Endothelial cell of umbilical vein (primary cell): Measurements from ENCODE around the gene FAHD1. TPM values are rescaled to one million over a fixed set of nuclear protein-coding genes. Genes with fewer than 3 reads are reported as not detected.

ENCODE experiments used
- BruUV-seq: library from RNA; stranded (reverse); fragments of 400-500 nt; replicated peaks from 2 replicates; lab custom pipeline; 2021; lab: Mats Ljungman, UMichigan
- CTCF ChIA-PET: fragments of 300-600, 350-600 bp; sonication (Branson Sonifier 250); formaldehyde crosslinking; loops from one replicate; lab custom pipeline; 2021; ENCODE audit warnings: antibody characterized with exemption, inconsistent platforms; lab: Charles Lee
- POLR2A ChIA-PET: fragments of 300-600, 350-600 bp; sonication (Branson Sonifier 250); formaldehyde crosslinking; loops from one replicate; lab custom pipeline; 2021; ENCODE audit warnings: antibody characterized with exemption, inconsistent platforms; lab: Charles Lee
- DNase-seq: peaks from one replicate; pipeline ENCODE4 v3.0.0-alpha.2; 2011; ENCODE audit warnings: low read depth, low spot score
- FAIRE-seq: peaks from 2 replicates; lab custom pipeline; 2011; peaks lifted over from hg19 to GRCh38; lab: Jason Lieb, UNC
- H2AFZ ChIP-seq: 2 replicates; pipeline ENCODE4 v1.6.0; 2012; ENCODE audit warnings: low read depth, low read length, control low read depth, inconsistent platforms
- H3K27ac ChIP-seq: 2 replicates; pipeline ENCODE4 v1.5.1; 2011; ENCODE audit warnings: low read depth, mild to moderate bottlenecking, control low read depth, low read length, moderate library complexity; ENCODE audit not compliant: insufficient read depth
- H3K27me3 ChIP-seq, 2 experiments: 2 replicates each; pipeline versions ENCODE4 v1.6.0 to v1.6.1; 2011; ENCODE audit warnings: low read length in 2 of 2, mixed read lengths in 1 of 2; ENCODE audit not compliant: control insufficient read depth in 2 of 2, insufficient read depth in 2 of 2
- H3K36me3 ChIP-seq, 2 experiments: 2 replicates in 1 of 2; 3 replicates in 1 of 2; pipeline ENCODE4 v1.5.1; 2011; ENCODE audit warnings: low read length in 2 of 2, mild to moderate bottlenecking in 1 of 2, moderate library complexity in 1 of 2; ENCODE audit not compliant: control insufficient read depth in 2 of 2, insufficient read depth in 2 of 2; ENCODE audit errors: extremely low read depth in 1 of 2
- H3K4me1 ChIP-seq: 3 replicates; pipeline ENCODE4 v1.5.1; 2011; ENCODE audit warnings: mild to moderate bottlenecking, low read length; ENCODE audit not compliant: control insufficient read depth, insufficient read depth; ENCODE audit errors: extremely low read depth
- H3K4me2 ChIP-seq: 2 replicates; pipeline ENCODE4 v1.6.1; 2011; ENCODE audit warnings: low read length, control low read depth, mixed read lengths; ENCODE audit not compliant: insufficient read depth
- H3K4me3 ChIP-seq, 3 experiments: fragments of 200-600 bp in 1 of 3; sonication (generic), shearing (Covaris generic) in 1 of 3; replicated peaks in 1 of 3; 2 replicates each; pipeline ENCODE4 v1.5.1; 2011 to 2016; ENCODE audit warnings: control low read depth in 3 of 3, low read length in 3 of 3, mild to moderate bottlenecking in 2 of 3, inconsistent platforms in 1 of 3, low read depth in 1 of 3, moderate library complexity in 1 of 3; ENCODE audit not compliant: insufficient read depth in 1 of 3
- H3K79me2 ChIP-seq: 2 replicates; pipeline ENCODE4 v1.6.0; 2012; ENCODE audit warnings: low read length, inconsistent platforms; ENCODE audit not compliant: control insufficient read depth, insufficient read depth
- H3K9ac ChIP-seq: replicated peaks from 2 replicates; pipeline ENCODE3; 2011; ENCODE audit warnings: low read length, control low read depth; ENCODE audit not compliant: insufficient read depth; ENCODE audit errors: extremely low read depth
- H3K9me1 ChIP-seq: replicated peaks from 3 replicates; pipeline ENCODE4 v1.6.0; 2011; ENCODE audit warnings: mild to moderate bottlenecking, low read length; ENCODE audit not compliant: control insufficient read depth, insufficient read depth; ENCODE audit errors: extremely low read depth
- H3K9me3 ChIP-seq: replicated peaks from 2 replicates; pipeline ENCODE4 v1.5.1; 2012; ENCODE audit warnings: low read length, inconsistent platforms; ENCODE audit not compliant: control insufficient read depth, insufficient read depth
- H4K20me1 ChIP-seq: replicated peaks from 2 replicates; pipeline ENCODE3; 2011; ENCODE audit warnings: mild to moderate bottlenecking, low read length; ENCODE audit not compliant: control insufficient read depth, insufficient read depth; ENCODE audit errors: extremely low read depth
- EZH2 ChIP-seq: IDR thresholded peaks from 2 replicates; pipeline ENCODE4 v1.6.1; 2012; ENCODE audit warnings: borderline replicate concordance, low read depth, mild to moderate bottlenecking, moderate library complexity, low read length, inconsistent platforms; ENCODE audit not compliant: severe bottlenecking
- FOS ChIP-seq: IDR thresholded peaks from 2 replicates; pipeline ENCODE4 v1.6.1; 2011; ENCODE audit warnings: mild to moderate bottlenecking, low read length, moderate library complexity, borderline replicate concordance; ENCODE audit not compliant: insufficient read depth
- GATA2 ChIP-seq: IDR thresholded peaks from 2 replicates; pipeline ENCODE4 v1.7.0; 2011; ENCODE audit warnings: low read depth, mild to moderate bottlenecking, moderate library complexity, mixed read lengths, low read length; ENCODE audit not compliant: insufficient read length, insufficient read depth
- JUN ChIP-seq: IDR thresholded peaks from 2 replicates; pipeline ENCODE4 v1.6.1; 2011; ENCODE audit warnings: borderline replicate concordance, low read depth; ENCODE audit not compliant: insufficient read length, insufficient read depth
- MYC ChIP-seq: IDR thresholded peaks from one replicate; pipeline ENCODE4 v1.6.1; 2011; ENCODE audit warnings: mild to moderate bottlenecking, low read depth, low read length
- POLR2A ChIP-seq: IDR thresholded peaks from 2 replicates; pipeline ENCODE4 v1.6.1; 2012; ENCODE audit warnings: low read depth, mild to moderate bottlenecking, control low read depth, low read length
- POLR2AphosphoS5 ChIP-seq: IDR thresholded peaks from 2 replicates; pipeline ENCODE4 v1.6.1; 2012; ENCODE audit warnings: low read depth, mild to moderate bottlenecking, control low read depth, low read length, moderate library complexity; ENCODE audit not compliant: insufficient read depth
- dilution Hi-C: fragments of 300-500 bp; cut with MboI; formaldehyde crosslinking; loops from one replicate; pipeline ENCODE4 v1.15.0; 2019; ENCODE audit warnings: low sequenced_read_pairs; ENCODE audit not compliant: extremely low pct_ligation_motif_present
- intact Hi-C: fragments of 100-400 bp; cut with micrococcal nuclease; formaldehyde crosslinking; loops from one replicate; pipeline ENCODE4 v1.10.0; 2022
- polyA plus RNA-seq, 4 experiments: library from polyadenylated mRNA; depleted of rRNA in 3 of 4; stranded (reverse) in 3 of 4; unstranded in 1 of 4; fragments of >200 nt; gene quantifications; 2 replicates each; pipeline versions ENCODE4 v1.2.1 to v1.2.3, GENCODE V29; 2011 to 2012; ENCODE audit warnings: missing spikeins in 1 of 4
- total RNA-seq: library from RNA; stranded (reverse); gene quantifications from 2 replicates; pipeline ENCODE4 v1.2.3, GENCODE V29; 2021
- TF ChIP-seq, protein P1 (sequence below): IDR thresholded peaks from 2 replicates; pipeline ENCODE4 v1.6.1; 2011; ENCODE audit not compliant: insufficient read depth, insufficient read length
- TF ChIP-seq, protein P2 (sequence below), 2 donors: IDR thresholded peaks; 1 replicate in 1 of 2; 2 replicates in 1 of 2; pipeline ENCODE4 v1.5.1; 2011; ENCODE audit warnings: low read length in 2 of 2, mild to moderate bottlenecking in 2 of 2, moderate library complexity in 2 of 2, control low read depth in 1 of 2, inconsistent platforms in 1 of 2, low read depth in 1 of 2; ENCODE audit not compliant: insufficient read depth in 1 of 2; ENCODE audit errors: extremely low read depth in 1 of 2

Gene FAHD1
- total and polyA plus RNA-seq, 2 donors (not counting 3 experiments of a cell fraction or from before 2014, with no cell fraction given): 44.8 to 69.2 TPM

GRCh38 chr16:1778200-1779179, 48.5 kb upstream of the FAHD1 start:
- intact Hi-C loops: no loop called here

DNA sequence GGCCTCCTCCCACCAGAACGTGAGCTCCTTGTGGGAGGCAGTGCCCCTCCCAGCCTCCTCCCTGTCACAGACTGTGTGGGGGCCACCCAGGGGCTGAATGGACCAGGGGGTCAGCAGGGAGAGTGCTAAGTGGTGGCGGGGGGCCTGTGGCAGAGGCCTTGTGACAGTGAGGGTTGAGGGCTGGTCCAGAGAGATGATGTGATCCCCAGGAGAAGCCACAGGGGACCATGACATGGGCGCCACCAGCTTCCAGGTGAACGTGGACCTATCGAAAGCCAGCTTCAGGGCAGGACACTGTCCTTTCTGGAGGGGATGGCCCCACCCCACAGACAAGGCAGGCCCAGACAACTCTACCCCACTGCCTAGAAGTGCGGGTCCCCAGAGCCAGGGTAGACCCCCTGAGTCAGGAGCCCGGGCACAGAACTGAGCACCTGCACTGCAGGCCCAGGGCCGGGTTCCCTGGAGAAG, 47.7 kb upstream of the FAHD1 start:
- dilution Hi-C loops (no loop called here), intact Hi-C loops (no loop called here)
- no peak overlapping the region for H3K9ac ChIP-seq
- H3K4me3 ChIP-seq: no peak overlapping the region
- H3K27me3 ChIP-seq: no peaks in the 10 kb centered on the region
- no peak overlapping the region for H2AFZ ChIP-seq
- DNase-seq (no peak), FAIRE-seq (no peak)
- TF ChIP-seq, protein P1, sequence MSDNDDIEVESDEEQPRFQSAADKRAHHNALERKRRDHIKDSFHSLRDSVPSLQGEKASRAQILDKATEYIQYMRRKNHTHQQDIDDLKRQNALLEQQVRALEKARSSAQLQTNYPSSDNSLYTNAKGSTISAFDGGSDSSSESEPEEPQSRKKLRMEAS: no peak
- TF ChIP-seq, protein P2, sequence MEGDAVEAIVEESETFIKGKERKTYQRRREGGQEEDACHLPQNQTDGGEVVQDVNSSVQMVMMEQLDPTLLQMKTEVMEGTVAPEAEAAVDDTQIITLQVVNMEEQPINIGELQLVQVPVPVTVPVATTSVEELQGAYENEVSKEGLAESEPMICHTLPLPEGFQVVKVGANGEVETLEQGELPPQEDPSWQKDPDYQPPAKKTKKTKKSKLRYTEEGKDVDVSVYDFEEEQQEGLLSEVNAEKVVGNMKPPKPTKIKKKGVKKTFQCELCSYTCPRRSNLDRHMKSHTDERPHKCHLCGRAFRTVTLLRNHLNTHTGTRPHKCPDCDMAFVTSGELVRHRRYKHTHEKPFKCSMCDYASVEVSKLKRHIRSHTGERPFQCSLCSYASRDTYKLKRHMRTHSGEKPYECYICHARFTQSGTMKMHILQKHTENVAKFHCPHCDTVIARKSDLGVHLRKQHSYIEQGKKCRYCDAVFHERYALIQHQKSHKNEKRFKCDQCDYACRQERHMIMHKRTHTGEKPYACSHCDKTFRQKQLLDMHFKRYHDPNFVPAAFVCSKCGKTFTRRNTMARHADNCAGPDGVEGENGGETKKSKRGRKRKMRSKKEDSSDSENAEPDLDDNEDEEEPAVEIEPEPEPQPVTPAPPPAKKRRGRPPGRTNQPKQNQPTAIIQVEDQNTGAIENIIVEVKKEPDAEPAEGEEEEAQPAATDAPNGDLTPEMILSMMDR (IDR thresholded peaks at IDR 0.05; ENCODE audit: extremely low read depth in 1 of 2, insufficient read depth in 1 of 2, low read depth in 1 of 2, low read length in 2 of 2): no peak
- TF ChIP-seq JUN (no peak), GATA2 (no peak), POLR2A (no peak), FOS (no peak), MYC (no peak), POLR2AphosphoS5 (no peak), EZH2 (no peak)
- no peaks in the 10 kb centered on the region for H4K20me1 ChIP-seq
- peaks cover 13% of the 10 kb centered on the region for H3K79me2 ChIP-seq
- H3K27ac ChIP-seq: no peak overlapping the region
- H3K4me1 ChIP-seq: peaks cover 17% of the 10 kb centered on the region
- peaks cover 0 to 45% of the 10 kb centered on the region in 2 experiments for H3K36me3 ChIP-seq
- H3K9me1 ChIP-seq: no peaks in the 10 kb centered on the region
- CTCF ChIA-PET: no interaction called here
- POLR2A ChIA-PET: no interaction called here
- no peaks in the 10 kb centered on the region for H3K9me3 ChIP-seq
- no TSS peak for BruUV-seq
- H3K4me2 ChIP-seq: no peak overlapping the region

More at GRCh38 chr16:1778200-1779179, 48.5 kb upstream of the FAHD1 start:
- no TSS peak for BruUV-seq
- no peak overlapping the region for H2AFZ ChIP-seq
- no peak overlapping the region for H3K4me3 ChIP-seq
- peaks cover 16% of the 10 kb centered on the region for H3K79me2 ChIP-seq
- H4K20me1 ChIP-seq: no peaks in the 10 kb centered on the region
- FAIRE-seq: no peak
- H3K4me2 ChIP-seq: no peak overlapping the region
- POLR2A ChIA-PET: no interaction called here
- peaks cover 0 to 45% of the 10 kb centered on the region in 2 experiments for H3K36me3 ChIP-seq
- no peaks in the 10 kb centered on the region for H3K9me1 ChIP-seq
- H3K9ac ChIP-seq: no peak overlapping the region
- no peak overlapping the region for H3K27ac ChIP-seq
- H3K27me3 ChIP-seq: no peaks in the 10 kb centered on the region
- no peaks in the 10 kb centered on the region for H3K9me3 ChIP-seq
- CTCF ChIA-PET: no interaction called here
- peaks cover 18% of the 10 kb centered on the region for H3K4me1 ChIP-seq
- no peak for DNase-seq
- TF ChIP-seq POLR2AphosphoS5: peak; percentile 15
- TF ChIP-seq EZH2: no peak
- peak; percentile 32 for TF ChIP-seq POLR2A
- dilution Hi-C loops: no loop called here
